HepG2 (cell line): ENCODE results near the gene CRAT. TPM values are rescaled to one million over a fixed set of nuclear protein-coding genes. Genes with fewer than 3 reads are reported as not detected.
A peak's percentile ranks its signal among the peaks of the same experiment; 100 is the strongest.

ENCODE experiments used
- ATF2 ChIP-seq: sonication (generic); formaldehyde crosslinking; IDR thresholded peaks from 2 replicates; pipeline ENCODE4 v1.4.0; 2020; ENCODE audit warnings: missing genetic modification reagents
- EEA1 ChIP-seq: sonication (generic); formaldehyde crosslinking; IDR thresholded peaks from 2 replicates; pipeline ENCODE4 v1.5.1; 2020; ENCODE audit warnings: mild to moderate bottlenecking, missing genetic modification reagents, borderline replicate concordance
- IRF1 ChIP-seq: sonication (generic); formaldehyde crosslinking; IDR thresholded peaks from 2 replicates; pipeline ENCODE4 v1.4.0; 2020; ENCODE audit warnings: low read depth, mild to moderate bottlenecking, missing genetic modification reagents
- KAT8 ChIP-seq: IDR thresholded peaks from 2 replicates; pipeline ENCODE4 v1.6.1; 2016; ENCODE audit warnings: missing genetic modification reagents, missing compliant biosample characterization
- NFE2 ChIP-seq: sonication (generic); formaldehyde crosslinking; IDR thresholded peaks from 2 replicates; pipeline ENCODE4 v1.4.0; 2020; ENCODE audit warnings: missing genetic modification reagents
- NFYC ChIP-seq: IDR thresholded peaks from 2 replicates; pipeline ENCODE4 v1.6.1; 2016; ENCODE audit warnings: missing genetic modification reagents, missing compliant biosample characterization
- PHF21A ChIP-seq: sonication (generic); formaldehyde crosslinking; IDR thresholded peaks from 2 replicates; pipeline ENCODE4 v1.5.0; 2020; ENCODE audit warnings: mild to moderate bottlenecking, missing genetic modification reagents
- RAD21 ChIP-seq: fragments of 450-650 bp; formaldehyde crosslinking; IDR thresholded peaks from 2 replicates; pipeline ENCODE4 v1.5.0; 2020; ENCODE audit warnings: mild to moderate bottlenecking
- SATB2 ChIP-seq: sonication (generic); formaldehyde crosslinking; IDR thresholded peaks from 2 replicates; pipeline ENCODE4 v1.5.0; 2020; ENCODE audit warnings: missing genetic modification reagents
- ZFP82 ChIP-seq: sonication (generic); formaldehyde crosslinking; IDR thresholded peaks from 2 replicates; pipeline ENCODE4 v1.5.1; 2020; ENCODE audit warnings: mild to moderate bottlenecking, missing genetic modification reagents, borderline replicate concordance
- ZNF136 ChIP-seq: sonication (generic); formaldehyde crosslinking; IDR thresholded peaks from 2 replicates; pipeline ENCODE4 v1.8.1; 2022; ENCODE audit warnings: low read depth, mild to moderate bottlenecking, moderate library complexity, missing genetic modification reagents
- ZNF468 ChIP-seq: sonication (generic); formaldehyde crosslinking; IDR thresholded peaks from 2 replicates; pipeline ENCODE4 v1.8.0; 2022; ENCODE audit warnings: mild to moderate bottlenecking, moderate library complexity, missing genetic modification reagents
- ZNF598 ChIP-seq: sonication (generic); formaldehyde crosslinking; IDR thresholded peaks from 2 replicates; pipeline ENCODE4 v1.5.1; 2020; ENCODE audit warnings: mild to moderate bottlenecking, missing genetic modification reagents, borderline replicate concordance
- ZNF629 ChIP-seq: sonication (generic); formaldehyde crosslinking; conservative IDR thresholded peaks from 2 replicates; pipeline ENCODE4 v1.5.0; 2020; ENCODE audit warnings: missing genetic modification reagents
- ZNF687 ChIP-seq: sonication (generic); formaldehyde crosslinking; IDR thresholded peaks from 2 replicates; pipeline ENCODE4 v1.5.1; 2020; ENCODE audit warnings: mild to moderate bottlenecking, missing genetic modification reagents, moderate library complexity
- polyA plus RNA-seq, 8 experiments: library from polyadenylated mRNA; depleted of rRNA in 3 of 8; stranded (reverse) in 7 of 8; unstranded in 1 of 8; fragments of >200 nt; fragmentation: Illumina TruSeq in 4 of 8; extraction: Trizol in 4 of 8; gene quantifications; 2 replicates each; pipeline versions ENCODE4 v1.2.1 to v1.2.3, GENCODE V29; 2011 to 2016; ENCODE audit warnings: low read depth in 4 of 8, missing spikeins in 1 of 8, mixed read lengths in 1 of 8; ENCODE audit not compliant: insufficient read depth in 1 of 8
- total RNA-seq, 5 experiments: library from RNA; depleted of rRNA; stranded (reverse); fragments of >200 nt; fragmentation: Illumina TruSeq; extraction: Trizol; gene quantifications; 2 replicates each; pipeline ENCODE4 v1.2.3, GENCODE V29; 2016; ENCODE audit warnings: low read depth in 1 of 5
- TF ChIP-seq, protein P1 (sequence below): sonication (generic); formaldehyde crosslinking; IDR thresholded peaks from 2 replicates; pipeline ENCODE4 v1.5.1; 2020; ENCODE audit warnings: missing genetic modification reagents, mild to moderate bottlenecking, borderline replicate concordance
- TF ChIP-seq, protein P2 (sequence below): sonication (generic); formaldehyde crosslinking; IDR thresholded peaks from 2 replicates; pipeline ENCODE4 v1.4.0; 2020; ENCODE audit warnings: missing genetic modification reagents, low read depth, mild to moderate bottlenecking, borderline replicate concordance

Gene CRAT
- total and polyA plus RNA-seq, 2 of the 13 experiments (the other 11 are each of a cell fraction or from before 2014, with no cell fraction given), result 26.1 to 26.6 TPM

DNA sequence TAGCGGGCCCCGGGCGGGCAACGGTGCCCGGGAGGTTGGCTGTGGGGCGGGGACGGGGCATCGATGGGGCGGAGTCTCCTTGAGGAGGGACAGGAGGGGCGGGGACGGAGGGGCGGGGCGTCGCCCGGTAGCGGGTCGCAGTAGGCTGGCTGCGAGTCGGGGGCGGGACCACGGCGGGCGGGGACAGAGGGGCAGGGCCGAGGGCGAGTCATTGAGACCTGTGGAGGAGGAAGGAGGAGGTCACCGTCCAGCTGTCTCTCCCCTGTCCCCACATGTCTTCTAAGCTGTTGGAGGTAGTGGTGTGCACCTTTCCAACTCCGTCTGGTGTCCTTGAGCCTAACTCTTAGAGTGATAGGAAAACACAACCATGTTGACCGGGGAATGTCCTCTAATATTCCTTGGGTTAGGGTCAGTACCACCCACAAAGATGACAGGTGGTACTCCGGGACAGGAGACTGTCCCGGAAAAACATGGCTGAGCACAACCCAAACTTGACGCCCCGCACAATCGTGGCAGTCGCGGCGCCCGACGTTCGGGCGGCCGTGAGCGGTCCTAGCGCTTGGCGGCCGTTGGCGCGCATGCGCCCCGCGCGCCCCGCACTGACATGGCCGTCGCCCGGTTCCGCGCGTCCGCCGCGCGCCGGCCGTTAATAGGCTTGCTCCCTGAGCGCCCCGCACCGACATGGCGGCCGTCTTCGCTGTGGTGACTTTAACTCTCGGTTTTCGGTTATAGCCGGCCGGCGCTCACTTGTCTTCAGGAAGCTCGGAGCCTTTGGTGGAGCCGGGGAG is at the start of gene CRAT, which contains the start of gene PTPA (continued):
- TF ChIP-seq, protein P1, sequence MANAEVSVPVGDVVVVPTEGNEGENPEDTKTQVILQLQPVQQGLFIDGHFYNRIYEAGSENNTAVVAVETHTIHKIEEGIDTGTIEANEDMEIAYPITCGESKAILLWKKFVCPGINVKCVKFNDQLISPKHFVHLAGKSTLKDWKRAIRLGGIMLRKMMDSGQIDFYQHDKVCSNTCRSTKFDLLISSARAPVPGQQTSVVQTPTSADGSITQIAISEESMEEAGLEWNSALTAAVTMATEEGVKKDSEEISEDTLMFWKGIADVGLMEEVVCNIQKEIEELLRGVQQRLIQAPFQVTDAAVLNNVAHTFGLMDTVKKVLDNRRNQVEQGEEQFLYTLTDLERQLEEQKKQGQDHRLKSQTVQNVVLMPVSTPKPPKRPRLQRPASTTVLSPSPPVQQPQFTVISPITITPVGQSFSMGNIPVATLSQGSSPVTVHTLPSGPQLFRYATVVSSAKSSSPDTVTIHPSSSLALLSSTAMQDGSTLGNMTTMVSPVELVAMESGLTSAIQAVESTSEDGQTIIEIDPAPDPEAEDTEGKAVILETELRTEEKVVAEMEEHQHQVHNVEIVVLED (CRISPR knock-in tag), result no peak
- TF ChIP-seq PHF21A (peak; percentile 59), ZNF468 (CRISPR knock-in tag) (no peak), ZNF598 (CRISPR knock-in tag) (no peak), ZNF136 (no peak), IRF1 (CRISPR knock-in tag) (no peak), KAT8 (CRISPR knock-in tag) (no peak), ZNF687 (CRISPR knock-in tag) (no peak; the same call in 1 of the 2 replicates), ATF2 (CRISPR knock-in tag) (no peak), RAD21 (peak; percentile 33; the same call in 1 of the 2 replicates), NFE2 (CRISPR knock-in tag) (no peak), ZFP82 (CRISPR knock-in tag) (peak; percentile 65), EEA1 (CRISPR knock-in tag) (peak; percentile 17; the same call in 1 of the 2 replicates), NFYC (peak; percentile 30; the same call in 1 of the 2 replicates), ZNF629 (CRISPR knock-in tag) (no peak), SATB2 (CRISPR knock-in tag) (peak; percentile 40; the same call in 1 of the 2 replicates)
- TF ChIP-seq, protein P2, sequence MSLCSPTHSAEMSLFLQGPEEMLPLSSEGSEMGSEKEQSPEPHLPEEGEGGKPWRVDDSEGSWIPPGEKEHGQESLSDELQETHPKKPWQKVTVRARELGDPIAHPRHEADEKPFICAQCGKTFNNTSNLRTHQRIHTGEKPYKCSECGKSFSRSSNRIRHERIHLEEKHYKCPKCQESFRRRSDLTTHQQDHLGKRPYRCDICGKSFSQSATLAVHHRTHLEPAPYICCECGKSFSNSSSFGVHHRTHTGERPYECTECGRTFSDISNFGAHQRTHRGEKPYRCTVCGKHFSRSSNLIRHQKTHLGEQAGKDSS, result no peak; the same call in 1 of the 2 replicates
